A204.1 (cell line): ENCODE results near the gene MRPL12.
A peak's percentile ranks its signal among the peaks of the same experiment; 100 is the strongest.

Source experiments
- FAIRE-seq: peaks from 2 replicates; lab custom pipeline; 2012; peaks lifted over from hg19 to GRCh38; lab: Jason Lieb, UNC

The MRPL12 gene

DNA sequence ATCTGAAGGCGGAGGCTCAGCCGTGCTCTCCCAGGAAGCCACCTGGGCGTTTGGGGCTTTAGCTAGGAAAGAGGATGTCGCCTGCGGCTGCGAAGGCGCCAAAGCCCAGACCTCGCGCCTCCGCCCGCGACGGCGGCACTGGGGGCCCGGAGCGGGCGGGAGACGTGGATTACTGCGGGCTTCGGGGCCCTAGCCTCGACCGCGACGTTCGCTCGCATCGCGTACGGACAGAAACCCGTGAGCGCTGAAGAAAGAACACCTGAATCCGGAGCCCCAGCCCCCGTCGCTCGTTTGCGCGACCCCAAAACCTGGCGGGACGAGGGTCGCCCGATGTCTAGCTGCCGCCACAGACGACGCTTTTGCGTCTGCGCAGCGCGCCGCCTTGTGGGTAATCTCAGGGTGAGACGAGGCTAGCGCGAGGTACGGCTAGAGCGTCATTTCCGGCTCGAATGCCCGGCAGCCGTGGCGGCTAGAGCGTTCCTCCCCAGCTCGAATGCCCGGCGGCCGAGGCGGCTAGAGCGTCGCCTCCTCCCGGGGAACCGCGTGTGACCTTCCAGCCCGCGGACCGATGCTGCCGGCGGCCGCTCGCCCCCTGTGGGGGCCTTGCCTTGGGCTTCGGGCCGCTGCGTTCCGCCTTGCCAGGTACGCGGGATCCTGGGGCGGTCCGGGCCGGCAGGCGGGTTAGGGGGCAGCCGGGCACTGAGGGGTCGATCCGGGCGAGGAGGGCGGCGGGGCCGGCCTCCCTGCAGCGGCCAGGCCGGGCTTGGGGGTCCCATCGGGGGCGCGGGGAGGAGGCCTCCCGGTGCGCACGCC, at the start of gene MRPL12:
Gene MRPL12, plus strand, starts transcription at position 434 of the 813 bp plus-strand sequence. Its CDS starts 135 bp downstream, at position 569.
- FAIRE-seq: no peak

DNA sequence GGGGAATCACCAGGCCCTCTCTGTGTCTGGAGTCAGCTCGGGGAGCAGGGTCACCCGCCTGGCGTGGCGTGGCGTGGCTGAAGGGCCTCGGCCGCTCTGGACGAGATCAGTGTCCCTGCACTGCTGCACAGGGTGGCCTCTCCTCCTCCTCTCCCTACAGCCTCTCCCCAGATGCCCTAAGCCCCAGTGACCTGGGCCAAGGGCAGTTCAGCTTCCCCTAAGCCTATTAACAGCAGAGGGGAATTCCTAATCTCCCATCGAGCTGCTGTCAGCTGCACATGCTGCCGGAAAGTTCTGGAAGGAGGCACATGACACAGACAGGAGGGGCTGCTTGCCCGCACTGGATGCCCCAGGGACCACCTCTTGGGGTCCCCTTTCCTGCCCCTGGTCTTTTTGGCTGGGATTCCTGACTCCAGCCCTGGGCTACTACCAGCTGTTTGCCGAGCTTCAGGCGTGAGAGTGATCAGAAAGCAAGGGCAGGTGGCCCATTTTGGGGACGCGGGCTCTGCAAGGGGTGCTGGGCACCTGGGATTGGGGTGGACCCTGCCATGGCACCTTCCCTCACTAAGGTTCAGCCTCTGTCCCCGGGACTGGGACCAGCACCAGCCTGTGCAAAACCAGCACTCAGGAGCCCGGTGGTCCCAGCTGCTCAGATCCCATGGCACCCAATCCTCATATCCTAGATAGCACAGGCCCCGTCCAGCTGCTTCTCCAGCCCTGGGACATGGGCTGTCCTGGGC, 47.6 kb upstream of the MRPL12 start:
- FAIRE-seq: no peak

DNA sequence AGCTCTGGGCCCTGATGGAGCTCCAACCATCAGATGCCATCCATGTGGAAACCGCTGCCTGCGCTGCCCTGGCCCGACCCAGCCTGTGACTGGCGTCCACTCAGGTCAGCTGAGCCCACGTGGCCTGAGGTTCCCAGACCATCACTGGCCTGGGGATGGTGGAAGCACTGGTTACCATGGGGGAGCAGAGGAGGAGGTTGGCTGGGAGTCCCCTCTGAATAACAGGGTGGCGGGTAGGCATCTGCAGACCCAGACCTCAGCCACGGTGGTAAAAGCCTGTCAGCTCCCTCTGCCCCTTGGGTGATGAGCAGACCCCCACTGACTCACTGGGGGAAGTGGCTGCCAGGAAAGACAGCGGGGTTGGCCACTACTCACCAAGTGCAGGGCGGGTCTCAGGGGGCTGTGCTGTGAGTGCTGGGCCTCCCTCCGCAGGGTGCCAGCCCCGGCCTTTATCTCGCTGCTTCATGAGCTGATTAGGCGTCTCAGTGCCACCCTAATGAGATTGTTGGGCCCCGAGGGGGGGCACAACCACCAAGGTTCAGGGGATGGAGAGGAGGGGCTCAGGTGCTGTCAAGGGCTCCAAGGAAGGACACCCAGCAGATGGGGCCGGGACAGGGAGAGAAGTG, 46.9 kb upstream of the MRPL12 start, which contains the start of gene PDE6G:
Gene PDE6G, minus strand, starts transcription at position 425 of the 626 bp plus-strand sequence. CDS start 3,237 bp downstream, outside the sequence.
- FAIRE-seq: no peak

DNA sequence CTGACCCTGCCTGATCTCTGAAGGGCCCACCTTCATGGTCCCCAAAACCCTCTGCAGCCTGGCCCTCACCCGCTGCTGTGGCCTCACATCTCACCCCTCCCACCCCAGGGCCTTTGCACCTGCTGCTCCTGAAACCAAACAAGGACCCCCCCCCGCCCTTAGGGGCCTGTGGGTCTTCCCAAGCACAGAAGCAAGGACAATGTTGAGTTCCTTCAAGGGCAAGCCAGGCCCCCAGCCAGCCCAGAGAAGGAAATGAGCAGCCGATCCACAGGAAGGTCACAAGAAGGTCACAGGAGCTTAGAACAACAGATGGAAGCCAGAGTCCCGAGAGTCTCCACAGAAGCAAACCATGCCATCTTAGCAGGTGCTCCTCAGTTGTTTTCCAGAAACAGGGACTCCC, 46.3 kb upstream of the MRPL12 start:
- no peak for FAIRE-seq

DNA sequence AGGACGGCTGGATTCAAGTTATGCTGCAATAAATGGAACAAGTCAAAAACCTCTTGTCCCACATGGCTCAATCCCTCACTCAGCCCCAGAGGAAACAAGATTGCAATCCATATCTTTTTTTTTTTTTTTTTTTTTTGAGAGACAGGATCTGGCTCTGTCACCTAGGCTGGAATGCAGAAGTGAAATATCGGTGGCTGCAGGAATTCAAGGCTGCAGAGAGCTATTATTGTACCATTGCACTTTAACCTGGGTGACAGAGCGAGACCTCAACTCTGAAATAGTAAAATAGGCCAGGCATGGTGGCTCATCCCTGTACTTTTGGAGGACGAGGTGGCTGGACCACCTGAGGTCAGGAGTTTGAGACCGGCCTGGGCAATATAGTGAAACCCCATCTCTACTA, 44.1 kb upstream of the MRPL12 start:
- FAIRE-seq: no peak

DNA sequence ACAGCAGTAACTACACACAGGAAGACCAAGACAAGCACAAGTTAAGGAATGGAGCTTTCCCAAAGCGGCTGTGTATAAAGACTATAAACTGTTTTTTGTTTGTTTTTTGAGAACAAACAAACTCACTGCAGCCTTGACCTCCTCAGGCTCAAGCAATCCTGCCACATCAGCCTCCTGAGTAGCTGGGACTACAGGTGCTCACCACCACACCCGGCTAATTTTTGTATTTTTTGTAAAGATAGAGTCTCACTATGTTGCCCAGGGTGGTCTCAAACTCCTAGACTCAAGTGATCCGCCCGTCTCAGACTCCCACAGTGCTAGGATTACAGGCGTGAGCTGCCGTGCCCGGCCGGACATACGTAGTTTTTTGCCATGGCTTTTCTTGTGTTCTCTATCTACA, 42.7 kb upstream of the MRPL12 start:
- no peak for FAIRE-seq

DNA sequence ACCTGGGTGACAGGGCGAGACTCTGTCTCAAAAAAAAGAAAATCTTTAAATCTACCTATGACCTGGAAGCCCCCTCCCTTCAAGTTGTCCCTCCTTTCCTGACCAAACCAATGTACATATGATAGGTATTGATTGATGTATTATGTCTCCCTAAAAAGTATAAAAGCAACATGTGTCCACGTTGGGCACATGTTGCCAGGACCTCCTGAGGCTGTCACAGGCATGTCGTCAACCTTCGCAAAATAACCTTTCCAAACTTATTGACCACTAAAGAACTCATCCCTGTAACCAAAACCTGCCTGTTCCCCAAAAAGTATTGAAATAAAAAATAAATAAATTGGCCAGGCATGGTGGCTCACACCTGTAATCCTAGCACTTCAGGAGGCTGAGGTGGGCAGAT, 41.2 kb upstream of the MRPL12 start:
- no peak for FAIRE-seq

DNA sequence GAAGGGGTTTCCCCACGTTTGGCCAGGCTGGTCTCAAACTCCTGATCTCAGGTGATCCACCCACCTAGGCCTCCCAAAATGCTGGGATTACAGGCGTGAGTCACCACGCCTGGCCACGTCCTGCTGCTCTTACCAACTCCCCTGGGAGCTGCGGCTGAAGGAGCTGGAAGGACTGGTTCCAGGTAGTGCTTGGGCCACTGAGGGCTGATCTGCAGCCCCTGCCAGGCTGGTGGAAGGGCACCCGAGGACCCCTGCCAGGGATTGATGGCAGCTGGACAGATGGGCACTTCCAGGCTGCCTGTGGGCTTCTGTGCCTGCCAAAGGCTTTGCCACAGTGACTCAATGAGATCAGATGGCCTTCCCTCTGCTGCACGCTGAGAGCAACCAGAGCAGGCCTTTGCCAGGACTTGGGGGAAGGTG, 39.1 kb upstream of the MRPL12 start:
- no peak for FAIRE-seq

DNA sequence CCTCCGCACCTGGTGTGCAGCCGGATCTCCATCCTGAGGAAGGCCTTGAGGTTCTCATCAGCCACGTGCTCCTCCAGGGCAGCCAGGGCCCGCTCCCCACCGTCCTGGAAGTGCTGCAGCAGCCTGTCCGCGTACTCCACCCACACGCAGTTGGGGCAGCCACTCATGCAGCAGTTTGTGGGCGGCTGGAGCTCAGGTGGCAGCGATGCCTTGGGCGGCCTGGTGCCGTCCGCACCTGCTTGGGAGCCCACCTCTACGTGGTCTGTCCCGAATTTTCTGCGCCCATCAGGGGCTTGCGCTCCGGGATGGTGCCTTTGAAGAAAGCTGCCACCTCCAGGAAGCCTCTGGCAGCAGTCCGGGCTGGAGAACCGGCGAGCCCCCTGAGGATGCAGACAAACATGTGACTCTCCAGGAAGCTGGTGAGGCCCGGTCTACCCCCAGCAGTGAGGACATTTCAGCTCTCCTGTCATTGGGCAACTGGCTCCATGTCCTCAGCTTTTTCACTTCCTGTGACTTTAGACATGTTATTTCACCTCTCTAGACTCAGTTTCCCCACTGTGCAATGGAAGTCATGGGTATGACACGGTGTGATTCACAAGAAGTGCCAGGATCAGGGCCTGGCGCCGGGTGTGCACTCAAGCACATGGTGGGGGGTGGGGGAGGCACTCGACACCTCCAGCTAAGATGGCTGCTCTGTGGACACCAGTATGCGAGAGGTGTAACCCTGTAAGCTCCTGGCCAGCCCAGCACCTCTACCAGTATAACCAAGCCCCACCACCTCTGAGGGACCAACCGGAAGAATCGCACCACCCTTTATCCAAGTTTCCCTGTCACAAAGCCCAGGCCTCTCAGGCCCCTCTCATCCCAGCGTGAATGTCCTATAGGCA, 37.7 kb upstream of the MRPL12 start:
- no peak for FAIRE-seq

DNA sequence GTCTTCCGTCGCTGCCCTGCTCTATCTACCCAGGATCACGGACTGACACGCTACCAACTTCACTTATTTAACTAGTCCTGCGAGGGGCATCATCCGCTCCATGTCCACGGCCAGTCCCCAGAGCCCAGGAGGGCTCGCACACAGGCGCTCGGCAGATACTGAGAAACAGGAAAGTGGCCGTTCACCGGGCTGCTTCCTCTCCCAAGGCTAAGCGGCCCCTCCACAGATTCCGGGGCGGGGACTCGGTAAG, 37.1 kb upstream of the MRPL12 start:
- FAIRE-seq: no peak

DNA sequence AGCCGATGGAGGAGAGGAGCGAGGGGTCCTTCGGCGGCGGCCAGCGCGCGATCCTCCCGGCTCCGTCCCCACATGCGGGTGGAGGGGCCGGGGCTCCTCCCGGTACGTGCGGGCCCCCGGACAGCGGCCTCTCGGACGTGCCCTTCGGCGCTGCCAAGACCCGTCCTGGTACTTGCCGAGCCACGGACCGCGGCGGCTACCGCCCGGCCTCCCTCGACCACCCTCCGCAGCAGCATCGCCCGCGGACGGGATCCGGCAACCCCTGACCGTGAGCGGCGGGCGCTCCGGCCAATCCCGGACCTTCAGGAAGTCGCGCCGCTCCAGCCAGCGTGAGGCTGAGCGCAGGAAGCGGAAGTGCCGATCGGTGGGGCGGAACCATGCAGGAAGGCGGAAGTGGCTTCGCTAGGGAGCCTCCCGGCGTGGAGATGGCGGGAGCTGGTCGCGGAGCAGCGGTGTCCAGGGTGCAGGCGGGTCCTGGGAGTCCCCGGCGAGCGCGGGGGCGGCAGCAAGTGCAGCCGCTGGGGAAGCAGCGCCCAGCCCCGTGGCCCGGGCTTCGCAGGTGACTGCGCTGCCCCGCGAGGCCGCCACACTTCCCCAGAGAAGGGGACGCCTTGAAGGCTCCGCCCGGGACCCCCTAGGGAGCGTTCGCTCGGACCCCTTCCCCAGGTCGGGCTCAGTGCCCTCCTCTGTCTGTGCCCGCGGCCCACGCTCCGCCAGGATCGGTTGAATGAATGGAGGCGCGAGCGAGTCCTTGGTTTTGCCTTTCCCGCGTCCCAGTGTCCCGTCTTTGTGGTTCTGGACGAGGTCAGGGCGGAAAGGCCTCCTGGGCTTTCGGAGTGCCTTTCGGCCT, 36.6 kb upstream of the MRPL12 start, which contains the start of the genes CCDC137 and OXLD1:
Gene CCDC137, plus strand, starts transcription at position 396 of the 850 bp plus-strand sequence. Its CDS starts 30 bp downstream, at position 426.
Gene OXLD1, minus strand, starts transcription at position 264 of the 850 bp plus-strand sequence. Its CDS starts 28 bp downstream, at position 236.
- no peak for FAIRE-seq

DNA sequence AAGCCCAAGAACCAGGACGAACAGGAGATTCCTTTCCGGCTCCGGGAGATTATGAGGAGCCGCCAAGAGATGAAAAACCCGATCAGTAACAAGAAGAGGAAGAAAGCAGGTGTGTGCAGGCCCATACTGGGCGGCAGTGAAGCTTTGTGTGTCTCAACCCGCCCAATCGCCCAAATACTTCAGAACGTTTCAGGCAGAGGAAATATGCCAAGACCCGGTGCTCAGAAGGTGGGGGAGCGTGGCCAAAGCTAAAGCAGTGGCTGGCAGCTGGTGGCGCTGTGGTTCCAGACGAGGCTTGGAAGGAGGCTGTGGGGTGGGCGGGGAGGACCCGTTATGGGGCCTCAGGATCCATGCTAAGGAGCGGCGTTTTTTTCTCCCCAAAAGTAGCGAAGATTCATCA, 35.4 kb upstream of the MRPL12 start:
- FAIRE-seq: no peak

DNA sequence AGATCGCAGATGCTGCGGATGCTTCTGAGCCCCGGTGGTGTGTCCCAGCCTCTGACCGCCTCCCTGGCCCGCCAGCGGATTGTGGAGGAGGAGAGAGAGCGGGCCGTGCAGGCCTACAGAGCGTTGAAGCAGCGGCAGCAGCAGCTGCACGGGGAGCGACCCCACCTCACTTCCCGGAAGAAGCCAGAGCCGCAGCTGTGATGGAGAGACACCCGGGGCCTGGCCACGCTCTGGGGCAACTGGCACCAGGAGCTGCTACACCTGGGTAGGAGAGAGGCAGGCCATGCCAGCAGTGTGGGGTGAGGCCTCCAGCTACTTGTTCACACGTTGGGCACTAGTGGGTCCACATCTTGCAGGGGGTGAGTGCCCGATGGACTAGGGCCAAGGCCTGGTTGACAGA, 30.7 kb upstream of the MRPL12 start:
- FAIRE-seq: no peak

DNA sequence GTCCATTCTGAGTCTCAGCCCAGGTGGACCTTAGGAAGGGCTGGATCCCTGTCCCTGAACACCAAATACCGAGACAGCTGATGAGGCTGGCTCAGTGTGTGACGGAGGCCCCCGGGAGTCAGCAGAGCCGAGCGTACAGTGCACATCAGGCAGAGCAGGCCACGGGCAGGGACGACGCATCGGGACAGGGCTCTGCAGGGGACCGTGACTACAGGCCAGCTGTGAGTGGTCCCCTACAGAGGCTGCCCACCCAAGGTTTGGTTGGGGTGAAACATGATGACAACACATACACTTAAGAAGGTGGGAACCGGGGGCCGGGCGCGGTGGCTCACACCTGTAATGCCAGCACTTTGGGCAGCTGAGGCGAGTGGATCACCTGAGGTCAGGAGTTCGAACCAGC, 30.2 kb upstream of the MRPL12 start:
- FAIRE-seq: no peak

DNA sequence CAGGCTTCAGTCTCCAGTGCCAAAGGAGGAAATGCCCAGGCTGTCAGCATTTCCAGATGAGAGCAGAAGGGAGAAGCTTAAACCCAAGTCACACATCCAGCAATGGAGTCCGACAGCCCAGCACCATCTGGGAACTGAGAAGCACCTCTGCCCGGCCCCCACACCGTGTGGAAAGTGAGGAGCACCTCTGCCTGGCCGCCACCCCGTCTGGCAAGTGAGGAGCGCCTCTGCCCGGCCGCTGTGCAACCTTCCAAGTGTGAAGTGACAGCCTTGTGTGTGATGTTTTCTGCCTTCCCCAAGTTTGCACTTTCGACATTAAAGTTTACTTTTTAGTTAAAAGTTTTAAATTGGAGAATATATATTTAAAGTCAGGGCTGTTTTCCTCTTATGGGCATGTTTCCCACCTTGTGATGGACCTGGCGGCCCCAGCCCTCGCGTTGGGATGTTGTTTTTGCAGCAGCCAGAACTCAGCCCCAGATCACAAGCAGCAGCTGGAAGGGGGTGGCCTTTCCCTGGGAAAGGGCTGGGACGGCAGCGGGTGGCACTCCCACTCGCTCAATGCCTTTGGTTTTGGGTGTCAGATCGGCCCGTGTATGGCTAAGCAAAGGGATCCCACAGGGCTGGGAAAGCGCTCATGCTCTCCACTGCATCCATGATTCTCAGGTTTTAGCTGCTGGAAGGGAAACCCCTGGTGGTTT, 29.5 kb upstream of the MRPL12 start:
- no peak for FAIRE-seq

DNA sequence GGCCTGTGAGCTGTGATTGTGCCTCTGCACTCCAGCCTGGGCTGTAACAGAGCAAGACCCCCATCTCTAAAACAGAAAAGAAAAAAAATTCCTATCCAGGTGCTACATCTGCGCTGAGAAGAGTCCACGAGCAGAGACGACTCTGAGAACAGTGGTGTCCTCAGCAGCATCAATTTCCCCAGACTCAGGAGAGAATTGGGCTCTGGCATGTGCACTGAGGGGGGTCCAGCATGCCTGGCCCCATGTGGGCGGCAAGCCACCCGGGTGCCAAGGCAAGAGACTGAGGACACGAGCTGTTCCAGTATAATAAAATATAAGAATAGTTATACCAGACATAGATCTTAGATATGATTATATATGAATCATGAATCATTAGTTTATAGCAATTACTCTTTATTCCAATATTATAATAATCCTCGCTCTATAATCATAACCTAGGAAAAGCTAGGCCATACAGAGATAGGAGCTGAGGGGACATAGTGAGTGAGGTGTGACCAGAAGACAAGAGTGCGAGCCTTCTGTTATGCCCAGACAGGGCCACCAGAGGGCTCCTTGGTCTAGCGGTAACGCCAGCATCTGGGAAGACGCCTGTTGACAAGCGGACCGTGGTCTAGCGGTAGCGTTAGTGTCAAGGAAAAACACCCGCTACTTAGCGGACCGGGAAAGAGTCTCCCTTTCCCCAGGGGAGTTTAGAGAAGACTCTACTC, 27.5 kb upstream of the MRPL12 start:
- peak; percentile 75 for FAIRE-seq

DNA sequence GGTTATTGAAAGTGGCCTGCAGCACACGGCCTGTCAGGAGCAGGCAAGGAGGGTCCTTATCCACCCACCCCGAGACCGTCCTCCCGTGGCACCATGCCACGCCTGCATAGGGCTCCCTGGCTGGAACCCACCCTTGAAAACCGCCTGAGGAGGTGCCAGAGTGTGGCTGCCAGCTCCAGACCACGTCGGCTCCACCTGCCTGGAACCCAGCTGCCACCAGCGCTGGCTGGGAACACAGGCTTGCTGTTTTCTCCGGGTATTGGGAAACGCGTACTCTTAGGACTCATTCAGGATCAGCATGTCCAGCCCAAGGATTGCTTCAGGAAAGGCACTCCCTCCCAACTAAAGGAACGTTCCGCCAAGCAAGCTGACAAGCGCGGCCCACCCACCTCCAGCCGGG, 26.3 kb upstream of the MRPL12 start:
- no peak for FAIRE-seq

DNA sequence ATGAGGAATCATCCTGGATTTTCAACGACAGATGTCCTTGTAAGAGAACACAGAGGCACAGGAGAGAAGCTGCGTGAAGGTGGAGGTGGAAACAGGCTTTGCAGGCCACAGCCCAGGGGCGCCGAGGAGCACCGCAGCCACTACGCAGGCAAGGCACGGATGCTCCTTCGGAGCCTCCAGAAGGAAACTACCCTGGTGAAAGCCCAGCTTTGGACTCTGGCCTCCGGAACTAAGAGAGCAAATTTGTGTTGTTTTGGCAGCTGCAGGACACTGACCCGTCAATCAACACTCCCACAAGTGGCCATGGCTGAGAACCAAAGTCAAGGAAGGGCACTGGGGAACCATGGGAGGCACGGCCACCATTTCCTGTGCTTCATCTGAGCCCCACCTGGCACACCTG, 23.0 kb upstream of the MRPL12 start:
- no peak for FAIRE-seq

DNA sequence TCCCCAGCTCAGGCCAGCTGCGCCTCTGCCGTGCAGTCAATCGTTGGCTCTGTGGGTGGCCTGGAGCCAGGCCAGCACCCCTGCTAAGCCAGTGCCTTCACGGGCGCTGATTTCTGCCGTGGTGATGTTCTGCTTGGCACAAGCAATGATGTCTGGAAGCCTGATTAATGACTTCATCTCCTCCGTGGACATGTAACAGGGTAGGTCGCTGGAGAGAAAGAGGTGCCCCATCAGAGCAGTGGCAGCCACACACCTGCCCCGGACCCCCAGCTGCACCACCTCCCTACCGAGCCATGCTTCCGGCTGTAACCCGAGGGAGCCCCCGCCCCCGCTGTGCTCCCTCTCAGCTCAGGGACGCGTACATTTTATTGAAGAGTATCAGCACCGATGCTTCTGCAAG, 21.5 kb upstream of the MRPL12 start:
- no peak for FAIRE-seq
